ENCODE results near the gene KRT3.

KRT3 gene

DNA sequence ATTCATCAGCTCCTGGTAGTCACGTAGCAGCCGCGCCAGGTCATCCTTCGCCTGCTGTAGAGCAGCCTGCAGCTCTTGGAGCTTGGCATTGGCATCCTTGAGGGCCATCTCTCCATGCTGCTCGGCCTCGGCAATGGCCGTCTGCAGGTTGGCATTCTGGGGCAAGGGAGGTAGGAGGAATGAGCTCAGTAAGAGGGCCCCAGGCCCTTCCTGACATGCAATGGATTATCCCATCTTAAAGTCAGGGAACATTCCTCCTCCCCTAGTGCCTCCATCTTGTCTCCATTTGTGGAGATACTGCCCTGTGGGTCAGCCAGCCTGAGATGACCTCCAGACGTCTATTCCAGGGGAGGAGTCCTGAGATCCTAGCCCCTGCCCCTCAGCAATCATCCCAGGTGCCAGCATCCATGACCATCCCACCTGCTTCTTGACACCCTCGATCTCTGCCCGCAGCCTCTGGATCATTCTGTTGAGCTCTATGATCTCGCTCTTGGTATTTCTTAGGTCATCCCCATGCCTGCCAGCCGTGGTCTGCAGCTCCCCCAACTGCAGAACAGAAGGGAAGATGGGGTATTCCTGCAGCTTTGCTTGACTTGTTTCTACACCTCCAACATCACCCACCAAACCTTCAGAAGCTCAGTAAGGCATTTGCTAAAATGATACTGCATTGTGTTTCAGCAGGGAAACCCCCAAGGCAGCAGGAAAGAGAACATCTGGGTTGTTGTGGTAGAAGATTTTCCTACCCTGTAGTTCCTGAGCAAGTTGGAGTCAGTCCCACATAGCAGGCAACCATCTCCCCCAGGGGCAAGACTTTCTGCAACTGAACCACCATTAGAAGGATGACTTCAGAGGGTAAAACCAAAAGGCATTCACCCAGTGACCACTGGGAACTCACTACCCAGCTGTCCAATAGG, 4.4 kb downstream of the KRT3 start:
- TF ChIP-seq, protein P1, sequence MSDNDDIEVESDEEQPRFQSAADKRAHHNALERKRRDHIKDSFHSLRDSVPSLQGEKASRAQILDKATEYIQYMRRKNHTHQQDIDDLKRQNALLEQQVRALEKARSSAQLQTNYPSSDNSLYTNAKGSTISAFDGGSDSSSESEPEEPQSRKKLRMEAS (IDR thresholded peaks at IDR 0.05), result no peak
- TF ChIP-seq TEAD4 (IDR thresholded peaks at IDR 0.05), result no peak
- TF ChIP-seq EP300 (IDR thresholded peaks at IDR 0.05; ENCODE audit: borderline replicate concordance), result no peak
- TF ChIP-seq, protein P2, sequence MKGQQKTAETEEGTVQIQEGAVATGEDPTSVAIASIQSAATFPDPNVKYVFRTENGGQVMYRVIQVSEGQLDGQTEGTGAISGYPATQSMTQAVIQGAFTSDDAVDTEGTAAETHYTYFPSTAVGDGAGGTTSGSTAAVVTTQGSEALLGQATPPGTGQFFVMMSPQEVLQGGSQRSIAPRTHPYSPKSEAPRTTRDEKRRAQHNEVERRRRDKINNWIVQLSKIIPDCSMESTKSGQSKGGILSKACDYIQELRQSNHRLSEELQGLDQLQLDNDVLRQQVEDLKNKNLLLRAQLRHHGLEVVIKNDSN (IDR thresholded peaks at IDR 0.05), result no peak
- TF ChIP-seq RAD21 (IDR thresholded peaks at IDR 0.05; ENCODE audit: low read depth), result no peak
- no peak for TF ChIP-seq NFIC (IDR thresholded peaks at IDR 0.05)
- TF ChIP-seq FOXM1 (IDR thresholded peaks at IDR 0.05; ENCODE audit: borderline replicate concordance, low read depth), result no peak
- no peak for TF ChIP-seq REST (IDR thresholded peaks at IDR 0.05; ENCODE audit: low read depth)
- TF ChIP-seq CREB1 (IDR thresholded peaks at IDR 0.05; ENCODE audit: low read depth), result no peak
- no peak for TF ChIP-seq TCF12 (IDR thresholded peaks at IDR 0.05; ENCODE audit: low read depth)
- TF ChIP-seq CEBPB (IDR thresholded peaks at IDR 0.05), result no peak
- TF ChIP-seq EGR1 (IDR thresholded peaks at IDR 0.05), result no peak
- no peak for TF ChIP-seq ZBTB7A (IDR thresholded peaks at IDR 0.05; ENCODE audit: low read depth)
- TF ChIP-seq YY1 (IDR thresholded peaks at IDR 0.05; ENCODE audit: low read depth), result no peak
- no peak for TF ChIP-seq TAF1 (IDR thresholded peaks at IDR 0.05; ENCODE audit: low read depth)

DNA sequence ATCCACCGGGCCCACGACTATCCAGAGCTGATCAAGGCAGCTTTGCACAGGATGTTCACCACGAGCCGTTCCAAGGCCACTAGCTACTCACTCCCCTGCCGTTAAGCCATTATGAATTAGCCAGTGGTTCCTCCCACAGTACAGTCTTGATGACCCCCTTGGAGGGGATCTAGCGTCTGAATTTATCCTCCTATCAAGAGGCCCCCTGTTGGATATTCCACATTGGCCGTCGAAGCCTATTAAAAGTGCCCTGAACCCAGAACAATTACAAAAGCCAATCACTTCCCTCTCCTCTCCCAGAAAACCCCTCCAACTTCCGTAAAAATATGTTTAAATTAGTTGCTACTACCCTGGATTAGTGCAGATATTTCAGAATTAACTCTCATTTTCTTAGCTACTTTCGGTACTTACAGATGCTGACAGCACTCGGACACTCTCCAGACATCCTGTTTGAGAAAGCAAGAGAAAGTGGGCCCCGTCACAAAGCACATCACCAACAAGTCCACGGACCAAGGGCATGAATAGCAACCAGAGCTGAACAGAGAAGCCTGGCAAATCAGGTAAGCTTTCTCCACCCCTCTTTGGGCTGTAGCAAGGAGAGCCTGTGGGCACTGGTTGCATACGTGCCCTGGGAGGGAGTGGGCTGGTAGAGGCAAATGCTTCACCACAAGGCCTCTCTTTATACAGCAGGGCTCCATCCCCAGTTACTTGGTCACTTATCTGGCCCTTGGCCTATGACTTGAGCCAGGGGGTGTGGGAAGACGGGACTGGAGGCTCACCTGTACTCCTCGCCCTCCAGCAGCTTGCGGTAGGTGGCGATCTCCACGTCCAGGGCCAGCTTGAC, 5.3 kb downstream of the KRT3 start:
- TF ChIP-seq TEAD4 (IDR thresholded peaks at IDR 0.05) (no peak), FOXM1 (IDR thresholded peaks at IDR 0.05; ENCODE audit: borderline replicate concordance, low read depth) (no peak), YY1 (IDR thresholded peaks at IDR 0.05; ENCODE audit: low read depth) (no peak), TCF12 (IDR thresholded peaks at IDR 0.05; ENCODE audit: low read depth) (no peak), RAD21 (IDR thresholded peaks at IDR 0.05; ENCODE audit: low read depth) (no peak), TAF1 (IDR thresholded peaks at IDR 0.05; ENCODE audit: low read depth) (no peak), CREB1 (IDR thresholded peaks at IDR 0.05; ENCODE audit: low read depth) (no peak), CEBPB (IDR thresholded peaks at IDR 0.05) (no peak), ZBTB7A (IDR thresholded peaks at IDR 0.05; ENCODE audit: low read depth) (no peak), EP300 (IDR thresholded peaks at IDR 0.05; ENCODE audit: borderline replicate concordance) (no peak), NFIC (IDR thresholded peaks at IDR 0.05) (no peak), REST (IDR thresholded peaks at IDR 0.05; ENCODE audit: low read depth) (no peak)
- TF ChIP-seq, protein P2 (IDR thresholded peaks at IDR 0.05), result no peak
- TF ChIP-seq, protein P1 (IDR thresholded peaks at IDR 0.05), result no peak

DNA sequence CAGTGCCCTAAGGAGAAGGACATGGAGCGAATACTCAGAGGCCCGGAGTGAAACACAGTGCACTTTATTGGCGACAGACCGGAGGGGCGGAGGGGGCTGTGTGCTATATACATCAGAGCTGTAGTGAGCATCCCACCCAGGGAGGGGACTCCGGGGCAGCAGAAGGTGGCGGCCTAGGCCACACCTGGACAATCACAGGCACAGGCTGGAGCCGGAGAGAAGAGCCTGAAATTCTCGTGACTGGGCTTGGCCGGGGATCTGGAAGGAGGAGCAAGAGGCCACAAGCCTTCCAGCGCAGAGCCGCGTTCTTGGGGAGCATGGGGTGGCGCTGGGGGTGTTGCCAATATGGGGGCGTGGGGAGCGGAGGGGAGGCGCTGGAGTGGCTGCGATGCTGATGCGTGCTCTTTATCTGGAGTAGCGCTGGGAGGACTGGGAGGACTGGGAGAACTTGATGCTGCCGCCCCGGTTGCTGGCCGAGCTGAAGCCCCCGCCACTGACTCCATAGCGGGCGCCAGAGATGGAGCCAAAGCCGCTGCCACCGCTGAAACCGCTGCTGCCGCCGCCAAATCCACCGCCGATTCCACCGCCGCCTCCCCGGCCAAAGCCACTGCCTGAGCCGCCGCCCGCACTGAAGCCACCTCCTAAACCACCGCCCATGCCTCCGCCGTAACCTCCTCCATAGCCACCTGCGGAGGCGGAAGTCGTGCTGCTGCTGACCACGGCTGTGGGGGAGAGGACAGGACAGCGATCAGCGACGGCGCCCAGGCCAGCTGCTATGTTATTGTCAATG, 6.1 kb downstream of the KRT3 start:
- TF ChIP-seq, protein P1 (IDR thresholded peaks at IDR 0.05), result peak; percentile 44
- TF ChIP-seq CEBPB (IDR thresholded peaks at IDR 0.05) (no peak), FOXM1 (IDR thresholded peaks at IDR 0.05; ENCODE audit: borderline replicate concordance, low read depth) (no peak), TEAD4 (IDR thresholded peaks at IDR 0.05) (no peak), YY1 (IDR thresholded peaks at IDR 0.05; ENCODE audit: low read depth) (no peak)
- TF ChIP-seq, protein P2 (IDR thresholded peaks at IDR 0.05), result no peak

Data from Ishikawa (cell line).